DOHH2 (cell line): Measurements from ENCODE around the gene MYL12A.

ENCODE experiments used
- H3F3A ChIP-seq: fragments of 200-600 bp; sonication (generic), shearing (Covaris generic); 2 replicates; pipeline ENCODE4 v1.6.0; 2016; ENCODE audit warnings: antibody characterized with exemption, mild to moderate bottlenecking; ENCODE audit not compliant: control insufficient read depth, insufficient read depth
- H3K27ac ChIP-seq: fragments of 200-600 bp; sonication (generic); 2 replicates; pipeline ENCODE4 v1.5.1; 2014; ENCODE audit warnings: low read depth, mild to moderate bottlenecking, low read length, moderate library complexity
- H3K27me3 ChIP-seq: fragments of 200-600 bp; sonication (generic); 2 replicates; pipeline ENCODE4 v1.6.1; 2014; ENCODE audit warnings: mild to moderate bottlenecking, low read length, mixed read lengths; ENCODE audit not compliant: control insufficient read depth
- H3K36me3 ChIP-seq: fragments of 200-600 bp; sonication (generic); 2 replicates; pipeline ENCODE4 v1.6.1; 2014; ENCODE audit warnings: mild to moderate bottlenecking, low read length, moderate library complexity, mixed read lengths; ENCODE audit not compliant: control insufficient read depth
- H3K4me1 ChIP-seq: fragments of 200-600 bp; sonication (generic); 2 replicates; pipeline ENCODE4 v1.6.1; 2014; ENCODE audit warnings: mild to moderate bottlenecking, low read length, mixed read lengths; ENCODE audit not compliant: control insufficient read depth
- H3K4me2 ChIP-seq: fragments of 200-600 bp; sonication (generic); 2 replicates; pipeline ENCODE4 v1.6.0; 2014; ENCODE audit warnings: mild to moderate bottlenecking, low read length, moderate library complexity
- H3K4me3 ChIP-seq: fragments of 200-600 bp; sonication (generic); 2 replicates; pipeline ENCODE4 v1.5.1; 2014; ENCODE audit warnings: mild to moderate bottlenecking, low read length, mixed read lengths
- H3K79me2 ChIP-seq: fragments of 200-600 bp; sonication (generic); 2 replicates; pipeline ENCODE4 v1.6.1; 2014; ENCODE audit warnings: mild to moderate bottlenecking, low read length, mixed read lengths; ENCODE audit not compliant: control insufficient read depth
- H3K9me2 ChIP-seq: fragments of 200-600 bp; sonication (generic); replicated peaks from 2 replicates; pipeline ENCODE4 v1.6.1; 2014; ENCODE audit warnings: mild to moderate bottlenecking, low read length, mixed read lengths; ENCODE audit not compliant: control insufficient read depth
- H3K9me3 ChIP-seq: fragments of 200-600 bp; sonication (generic); 2 replicates; pipeline ENCODE4 v1.6.1; 2014; ENCODE audit warnings: antibody characterized with exemption, low read length, mixed read lengths; ENCODE audit not compliant: control insufficient read depth, insufficient read depth
- H4K20me1 ChIP-seq: fragments of 200-600 bp; sonication (generic); 2 replicates; pipeline ENCODE4 v1.6.0; 2014; ENCODE audit warnings: low read depth, mild to moderate bottlenecking, antibody characterized with exemption, low read length, moderate library complexity; ENCODE audit not compliant: control insufficient read depth, insufficient read depth
- EZH2phosphoT487 ChIP-seq: fragments of 200-600 bp; sonication (generic); IDR thresholded peaks from 2 replicates; pipeline ENCODE4 v1.6.1; 2017; ENCODE audit warnings: borderline replicate concordance, mild to moderate bottlenecking, antibody characterized with exemption, low read length, moderate library complexity, mixed read lengths
- TF ChIP-seq, protein P1 (sequence below): fragments of 200-600 bp; sonication (generic); IDR thresholded peaks from one replicate; pipeline ENCODE4 v1.5.1; 2014; ENCODE audit warnings: antibody characterized with exemption, mild to moderate bottlenecking, low read depth, low read length; ENCODE audit not compliant: poor library complexity, severe bottlenecking

MYL12A gene

DNA sequence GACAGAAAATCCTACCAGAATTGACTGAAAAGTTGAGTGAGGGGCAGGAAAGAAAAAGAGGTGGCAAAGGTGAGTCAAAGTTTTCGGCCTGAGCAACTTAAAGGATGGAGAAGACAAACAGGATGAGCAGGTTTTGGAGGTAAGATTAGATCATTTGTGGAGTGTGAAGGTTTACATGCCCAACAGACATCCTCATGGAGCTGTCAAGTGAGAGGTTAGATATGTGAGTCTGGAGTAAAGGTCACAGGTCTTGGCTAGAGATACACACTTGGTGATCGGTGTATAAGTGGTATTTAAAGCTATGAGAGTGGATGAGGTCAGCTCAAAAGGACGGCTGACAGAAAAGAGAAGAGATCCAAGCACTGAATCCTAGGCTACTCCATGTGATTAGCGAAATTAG, 11.1 kb upstream of the MYL12A start:
- no peak overlapping the region for H3K27ac ChIP-seq
- H3K4me1 ChIP-seq = no peaks in the 10 kb centered on the region
- H3K9me3 ChIP-seq = peaks cover 8% of the 10 kb centered on the region
- H3K36me3 ChIP-seq = no peaks in the 10 kb centered on the region
- no peaks in the 10 kb centered on the region for H3K79me2 ChIP-seq
- no peaks in the 10 kb centered on the region for H3K9me2 ChIP-seq
- H3K27me3 ChIP-seq = no peaks in the 10 kb centered on the region
- no peaks in the 10 kb centered on the region for H4K20me1 ChIP-seq
- H3K4me2 ChIP-seq = no peak overlapping the region
- H3F3A ChIP-seq = no peaks in the 10 kb centered on the region
- no peak overlapping the region for H3K4me3 ChIP-seq
- TF ChIP-seq EZH2phosphoT487 = no peak
- TF ChIP-seq, protein P1, sequence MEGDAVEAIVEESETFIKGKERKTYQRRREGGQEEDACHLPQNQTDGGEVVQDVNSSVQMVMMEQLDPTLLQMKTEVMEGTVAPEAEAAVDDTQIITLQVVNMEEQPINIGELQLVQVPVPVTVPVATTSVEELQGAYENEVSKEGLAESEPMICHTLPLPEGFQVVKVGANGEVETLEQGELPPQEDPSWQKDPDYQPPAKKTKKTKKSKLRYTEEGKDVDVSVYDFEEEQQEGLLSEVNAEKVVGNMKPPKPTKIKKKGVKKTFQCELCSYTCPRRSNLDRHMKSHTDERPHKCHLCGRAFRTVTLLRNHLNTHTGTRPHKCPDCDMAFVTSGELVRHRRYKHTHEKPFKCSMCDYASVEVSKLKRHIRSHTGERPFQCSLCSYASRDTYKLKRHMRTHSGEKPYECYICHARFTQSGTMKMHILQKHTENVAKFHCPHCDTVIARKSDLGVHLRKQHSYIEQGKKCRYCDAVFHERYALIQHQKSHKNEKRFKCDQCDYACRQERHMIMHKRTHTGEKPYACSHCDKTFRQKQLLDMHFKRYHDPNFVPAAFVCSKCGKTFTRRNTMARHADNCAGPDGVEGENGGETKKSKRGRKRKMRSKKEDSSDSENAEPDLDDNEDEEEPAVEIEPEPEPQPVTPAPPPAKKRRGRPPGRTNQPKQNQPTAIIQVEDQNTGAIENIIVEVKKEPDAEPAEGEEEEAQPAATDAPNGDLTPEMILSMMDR = no peak

DNA sequence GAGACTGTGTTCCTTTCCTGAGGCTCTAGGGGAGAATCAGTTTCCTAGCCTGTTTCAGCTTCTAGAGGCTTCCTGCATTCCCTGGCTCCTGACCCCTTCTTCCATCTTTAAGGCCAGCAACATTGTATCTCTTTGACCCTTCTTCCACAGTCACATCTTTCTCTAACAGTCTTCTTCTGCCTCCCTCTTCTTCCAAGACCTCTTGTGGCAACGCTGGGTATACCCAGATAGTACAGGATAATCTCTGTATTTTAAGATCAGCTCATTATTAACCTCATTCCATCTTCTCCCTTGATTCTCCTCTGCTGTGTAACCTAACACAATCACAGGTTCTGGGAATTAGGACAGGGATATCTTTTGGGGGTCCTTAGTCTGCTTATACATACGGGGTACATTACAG, 8.9 kb upstream of the MYL12A start:
- Histone ChIP-seq H4K20me1 (no peaks in the 10 kb centered on the region), H3K27ac (no peak overlapping the region), H3K9me3 (peaks cover 13% of the 10 kb centered on the region), H3K4me2 (no peak overlapping the region), H3F3A (no peaks in the 10 kb centered on the region), H3K79me2 (no peaks in the 10 kb centered on the region), H3K36me3 (no peaks in the 10 kb centered on the region), H3K9me2 (no peaks in the 10 kb centered on the region), H3K27me3 (no peaks in the 10 kb centered on the region), H3K4me3 (no peak overlapping the region), H3K4me1 (no peaks in the 10 kb centered on the region)
- no peak for TF ChIP-seq EZH2phosphoT487
- TF ChIP-seq, protein P1 = peak; percentile 17

DNA sequence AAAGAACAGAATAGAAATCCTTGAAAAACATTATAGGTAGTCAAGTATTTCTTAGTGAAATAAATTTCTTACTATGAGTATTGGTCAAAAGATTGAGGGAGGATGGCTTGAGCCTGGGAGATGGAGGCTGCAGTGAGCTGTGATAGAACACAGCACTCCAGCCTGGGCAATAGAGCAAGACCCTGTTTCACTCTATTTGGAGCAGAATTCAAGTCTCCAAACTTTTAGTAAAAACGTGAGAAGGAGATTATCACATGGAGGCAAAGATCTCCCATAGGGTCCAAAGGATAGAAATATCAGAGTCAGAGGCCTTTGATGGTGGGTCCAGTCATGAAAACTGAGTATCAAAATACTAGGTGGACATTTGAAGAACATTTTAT, 2.4 kb upstream of the MYL12A start:
- H3K9me3 ChIP-seq = peaks cover 13% of the 10 kb centered on the region
- H3K4me3 ChIP-seq = peak overlapping the region; percentile 96
- peaks cover 12% of the 10 kb centered on the region for H3F3A ChIP-seq
- H3K4me1 ChIP-seq = peaks cover 31% of the 10 kb centered on the region
- TF ChIP-seq EZH2phosphoT487 = no peak
- TF ChIP-seq, protein P1 = no peak
- H4K20me1 ChIP-seq = peaks cover 10% of the 10 kb centered on the region
- no peak overlapping the region for H3K27ac ChIP-seq
- peaks cover 23% of the 10 kb centered on the region for H3K36me3 ChIP-seq
- no peaks in the 10 kb centered on the region for H3K9me2 ChIP-seq
- peak overlapping the region; percentile 93 for H3K4me2 ChIP-seq
- H3K79me2 ChIP-seq = peaks cover 49% of the 10 kb centered on the region
- no peaks in the 10 kb centered on the region for H3K27me3 ChIP-seq
